ENCODE data around the gene NKX2-3.

NKX2-3 gene

DNA sequence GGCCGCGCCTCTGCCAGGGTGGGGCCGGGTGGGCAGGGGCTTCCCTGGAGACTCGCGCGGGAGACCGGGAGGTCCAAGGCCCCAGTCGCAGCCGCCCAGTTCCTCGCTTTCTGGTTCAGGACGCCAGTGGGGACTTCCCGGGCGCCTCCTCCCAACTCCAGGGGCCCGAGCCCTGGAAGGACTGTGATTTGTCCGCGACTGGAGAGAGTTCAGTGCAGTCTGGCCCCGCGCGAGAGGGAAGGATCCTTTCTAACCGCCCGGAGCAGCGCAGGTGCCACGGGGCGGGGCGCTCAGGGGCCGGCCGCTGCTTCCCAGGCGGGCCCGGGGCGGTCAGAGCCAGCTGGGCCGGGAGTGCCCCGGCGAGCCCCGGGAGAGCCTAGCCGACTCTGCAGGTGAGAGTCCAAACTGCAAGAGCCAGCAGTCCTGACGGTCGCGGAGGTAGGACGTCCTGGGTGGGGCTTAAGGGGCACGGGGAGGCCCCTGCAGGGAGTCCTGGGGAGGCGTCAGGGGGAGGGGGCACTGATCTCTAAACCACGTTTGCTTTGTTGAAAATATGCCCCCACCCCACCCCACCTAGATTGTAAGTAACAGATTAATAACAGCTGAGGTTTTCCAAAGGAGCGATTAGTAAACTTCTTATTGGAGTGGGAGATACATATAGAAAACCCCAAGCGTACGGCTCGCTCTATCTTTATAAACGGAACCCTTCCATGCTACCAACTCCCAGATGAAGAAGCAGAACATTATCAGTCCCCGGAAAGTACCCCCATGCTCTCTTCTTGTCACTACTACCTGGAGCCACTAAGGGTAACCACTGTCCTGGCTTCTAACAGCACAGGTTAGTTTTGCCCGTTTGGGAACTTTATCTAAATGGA, 8.2 kb downstream of the NKX2-3 start:
- TF ChIP-seq CTCF (IDR thresholded peaks at IDR 0.05; ENCODE audit: low read depth, low read length, missing control alignments), result no peak
- no peak for DNase-seq (ENCODE audit: low read depth)
- H3K4me3 ChIP-seq (ENCODE audit: low read depth, low read length), result no peak overlapping the region

DNA sequence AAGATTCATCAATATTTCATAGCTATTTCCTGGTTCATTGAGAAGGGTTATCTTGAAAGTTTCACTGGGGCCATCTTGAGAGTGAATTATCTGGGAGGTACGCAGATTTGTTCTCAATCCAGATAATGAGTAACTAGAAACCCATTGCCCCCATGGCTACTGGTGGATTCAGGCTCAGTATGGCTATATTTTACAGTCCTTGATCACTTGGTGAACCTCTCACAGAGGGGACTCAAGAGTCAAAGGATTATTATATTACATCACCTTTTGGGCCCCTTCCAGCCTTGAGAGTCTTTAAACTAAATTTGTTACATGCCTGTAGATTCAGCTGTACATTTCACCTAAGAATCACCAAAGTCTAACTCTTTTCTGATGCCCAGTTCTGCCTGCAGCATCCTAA, 11.6 kb downstream of the NKX2-3 start:
- no peak for DNase-seq (ENCODE audit: low read depth)
- H3K4me3 ChIP-seq (ENCODE audit: low read depth, low read length), result no peak overlapping the region
- no peak for TF ChIP-seq CTCF (IDR thresholded peaks at IDR 0.05; ENCODE audit: low read depth, low read length, missing control alignments)

DNA sequence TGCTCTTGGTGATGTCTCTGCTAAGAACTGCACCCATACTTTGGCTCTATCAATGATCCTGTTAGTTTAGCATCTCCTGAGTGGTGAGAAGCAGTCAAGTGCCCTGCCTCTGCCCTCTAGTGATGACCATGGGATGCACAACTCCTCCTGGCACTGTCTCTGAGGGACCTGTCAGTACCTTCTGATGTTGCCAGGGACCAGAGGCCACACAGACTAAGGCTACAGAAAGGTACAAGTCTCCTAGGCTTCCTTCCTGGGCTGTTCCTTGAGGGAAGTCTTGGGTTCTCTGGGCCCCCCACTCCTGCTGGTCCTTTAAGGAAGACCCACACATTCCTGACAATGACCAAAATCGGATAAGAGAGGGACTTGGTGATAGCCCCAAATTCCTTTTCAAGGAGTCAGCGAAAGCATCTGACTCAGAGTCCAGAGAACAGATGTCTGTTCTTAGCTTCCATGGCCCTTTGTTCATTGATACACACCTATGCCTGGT, 15.3 kb downstream of the NKX2-3 start:
- TF ChIP-seq CTCF (IDR thresholded peaks at IDR 0.05; ENCODE audit: low read depth, low read length, missing control alignments), result peak; percentile 54
- no peak overlapping the region for H3K4me3 ChIP-seq (ENCODE audit: low read depth, low read length)
- DNase-seq (ENCODE audit: low read depth), result no peak

GRCh38 chr10:99551158-99551557, 18.4 kb downstream of the NKX2-3 start:
- DNase-seq (ENCODE audit: low read depth), result no peak
- TF ChIP-seq CTCF (IDR thresholded peaks at IDR 0.05; ENCODE audit: low read depth, low read length, missing control alignments), result no peak
- H3K4me3 ChIP-seq (ENCODE audit: low read depth, low read length), result no peak overlapping the region

DNA sequence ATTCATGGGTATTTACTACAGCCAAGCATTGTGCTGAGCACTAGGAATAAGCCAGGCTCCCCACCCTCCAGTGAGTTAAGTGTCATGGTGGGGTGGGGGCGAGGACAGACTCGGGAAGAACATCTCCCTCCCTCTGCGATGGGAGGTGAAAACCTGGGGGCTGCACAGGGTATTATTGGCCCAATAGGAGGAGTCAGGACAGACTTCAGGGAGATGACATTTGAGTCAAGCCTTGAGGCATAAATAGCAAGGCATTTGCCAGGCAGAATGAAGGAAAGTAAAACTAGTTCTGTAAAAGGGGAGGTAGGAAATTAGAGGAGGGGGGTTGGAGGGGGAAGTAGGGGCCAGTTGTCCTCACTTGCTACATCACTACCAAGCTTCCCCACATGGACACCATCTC, 18.9 kb downstream of the NKX2-3 start:
- H3K4me3 ChIP-seq (ENCODE audit: low read depth, low read length), result no peak overlapping the region
- DNase-seq (ENCODE audit: low read depth), result no peak
- TF ChIP-seq CTCF (IDR thresholded peaks at IDR 0.05; ENCODE audit: low read depth, low read length, missing control alignments), result no peak

GRCh38 chr10:99555371-99555770, 22.6 kb downstream of the NKX2-3 start:
- DNase-seq (ENCODE audit: low read depth), result no peak
- no peak overlapping the region for H3K4me3 ChIP-seq (ENCODE audit: low read depth, low read length)
- no peak for TF ChIP-seq CTCF (IDR thresholded peaks at IDR 0.05; ENCODE audit: low read depth, low read length, missing control alignments)
